ENCODE measurements around the gene DGKE.

DGKE gene

DNA sequence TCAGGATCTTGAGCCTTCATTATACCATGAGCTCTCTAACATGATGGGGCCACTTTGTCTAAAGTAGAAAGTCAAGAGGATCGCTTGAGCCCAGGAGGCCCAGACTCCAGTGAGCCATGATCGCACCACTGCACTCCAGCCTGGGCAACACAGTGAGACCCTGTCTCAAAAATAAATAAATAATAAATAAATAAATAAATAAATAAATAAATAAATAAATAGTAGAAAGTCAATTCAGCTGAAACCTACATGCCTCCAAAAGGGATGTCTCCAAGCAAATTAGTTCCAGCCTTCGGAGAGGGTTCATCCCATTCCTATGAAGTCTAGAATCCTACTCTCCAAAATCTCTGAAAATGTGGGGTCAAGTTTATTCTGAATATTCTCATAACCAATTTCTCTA is 26.2 kb upstream of the DGKE start:
- TF ChIP-seq, protein P1, sequence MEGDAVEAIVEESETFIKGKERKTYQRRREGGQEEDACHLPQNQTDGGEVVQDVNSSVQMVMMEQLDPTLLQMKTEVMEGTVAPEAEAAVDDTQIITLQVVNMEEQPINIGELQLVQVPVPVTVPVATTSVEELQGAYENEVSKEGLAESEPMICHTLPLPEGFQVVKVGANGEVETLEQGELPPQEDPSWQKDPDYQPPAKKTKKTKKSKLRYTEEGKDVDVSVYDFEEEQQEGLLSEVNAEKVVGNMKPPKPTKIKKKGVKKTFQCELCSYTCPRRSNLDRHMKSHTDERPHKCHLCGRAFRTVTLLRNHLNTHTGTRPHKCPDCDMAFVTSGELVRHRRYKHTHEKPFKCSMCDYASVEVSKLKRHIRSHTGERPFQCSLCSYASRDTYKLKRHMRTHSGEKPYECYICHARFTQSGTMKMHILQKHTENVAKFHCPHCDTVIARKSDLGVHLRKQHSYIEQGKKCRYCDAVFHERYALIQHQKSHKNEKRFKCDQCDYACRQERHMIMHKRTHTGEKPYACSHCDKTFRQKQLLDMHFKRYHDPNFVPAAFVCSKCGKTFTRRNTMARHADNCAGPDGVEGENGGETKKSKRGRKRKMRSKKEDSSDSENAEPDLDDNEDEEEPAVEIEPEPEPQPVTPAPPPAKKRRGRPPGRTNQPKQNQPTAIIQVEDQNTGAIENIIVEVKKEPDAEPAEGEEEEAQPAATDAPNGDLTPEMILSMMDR (IDR thresholded peaks at IDR 0.05), result no peak

DNA sequence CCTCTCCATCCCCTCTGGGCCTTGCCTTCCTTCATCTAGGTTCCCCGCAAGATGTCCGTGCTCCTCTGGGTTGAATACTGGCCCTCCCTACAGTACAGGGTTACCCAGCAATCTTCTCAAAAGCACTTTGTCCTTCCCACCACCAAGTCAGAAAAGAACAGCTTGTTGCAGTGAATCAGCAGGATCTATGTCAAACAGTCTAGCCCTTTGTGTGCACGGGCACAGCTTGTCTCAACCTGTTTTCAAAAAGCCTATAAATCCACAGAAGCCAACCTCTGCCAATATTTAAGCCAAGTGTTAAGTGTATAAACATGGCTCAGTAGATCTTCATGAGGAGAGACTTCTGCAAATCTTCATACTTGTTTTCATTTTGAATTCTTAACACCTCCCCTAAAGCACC is 25.4 kb upstream of the DGKE start:
- TF ChIP-seq, protein P1 (IDR thresholded peaks at IDR 0.05), result no peak

DNA sequence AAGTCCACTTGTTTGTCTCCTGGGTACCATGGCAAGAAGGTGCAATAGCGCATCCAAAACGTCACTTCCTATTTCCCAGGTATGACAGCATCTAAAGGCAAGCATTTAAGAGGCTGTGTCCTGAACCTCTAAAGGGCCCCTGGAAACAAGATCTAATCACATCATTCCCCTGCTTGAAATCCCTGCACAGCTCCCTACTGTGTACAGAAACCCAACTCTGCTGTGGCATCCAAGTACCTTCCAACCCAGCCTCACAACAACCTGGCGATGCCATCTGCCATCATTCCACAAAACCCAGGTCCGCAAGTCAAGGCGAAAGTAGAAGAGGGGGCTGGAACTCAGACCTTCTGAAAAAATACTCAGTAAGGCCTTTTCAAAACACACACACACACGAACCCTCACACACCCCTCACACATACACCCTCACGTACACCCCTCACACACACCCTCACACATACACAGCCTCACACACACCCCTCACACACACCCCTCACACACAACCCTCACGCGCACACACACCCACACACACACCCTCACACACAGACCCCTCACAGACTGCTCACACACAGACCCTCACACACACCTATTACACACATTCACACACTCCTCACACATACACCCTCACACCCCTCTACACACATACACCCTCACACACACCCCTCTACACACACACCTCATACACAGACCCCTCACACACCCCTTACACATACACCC is 24.7 kb upstream of the DGKE start:
- TF ChIP-seq, protein P1 (IDR thresholded peaks at IDR 0.05), result no peak

DNA sequence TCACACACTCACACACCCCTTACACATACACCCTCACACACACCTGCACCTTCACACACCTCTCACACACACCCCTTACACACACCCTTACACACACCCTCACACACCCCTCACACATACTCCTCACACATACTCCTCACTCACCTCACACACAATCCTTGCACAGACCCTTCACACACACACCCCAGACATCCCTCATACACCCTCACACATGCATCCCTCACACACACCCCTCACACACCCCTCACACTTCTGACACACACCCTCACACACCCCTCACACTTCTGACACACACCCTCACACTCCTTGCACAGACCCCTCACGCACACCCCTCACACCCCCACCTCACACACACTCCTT is 24.2 kb upstream of the DGKE start:
- TF ChIP-seq, protein P1 (IDR thresholded peaks at IDR 0.05), result no peak

DNA sequence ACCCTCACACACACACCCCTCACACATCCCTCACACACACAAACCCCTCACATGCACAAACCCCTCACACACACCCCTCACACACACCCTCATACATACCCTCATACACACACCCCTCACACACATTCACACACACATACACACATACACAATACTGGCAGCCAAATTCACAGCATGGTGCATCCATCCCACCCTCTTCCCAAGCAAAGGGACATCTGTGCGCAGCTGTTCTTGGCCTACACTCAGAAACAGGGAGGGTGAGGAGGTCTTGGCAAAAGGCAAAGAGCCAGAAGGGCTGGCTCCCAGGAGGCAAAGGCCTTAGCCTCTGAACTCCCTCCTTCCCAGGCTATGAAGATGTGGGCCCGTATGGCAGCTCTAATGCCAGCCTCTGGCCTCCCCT is 23.6 kb upstream of the DGKE start:
- TF ChIP-seq, protein P1 (IDR thresholded peaks at IDR 0.05), result no peak

DNA sequence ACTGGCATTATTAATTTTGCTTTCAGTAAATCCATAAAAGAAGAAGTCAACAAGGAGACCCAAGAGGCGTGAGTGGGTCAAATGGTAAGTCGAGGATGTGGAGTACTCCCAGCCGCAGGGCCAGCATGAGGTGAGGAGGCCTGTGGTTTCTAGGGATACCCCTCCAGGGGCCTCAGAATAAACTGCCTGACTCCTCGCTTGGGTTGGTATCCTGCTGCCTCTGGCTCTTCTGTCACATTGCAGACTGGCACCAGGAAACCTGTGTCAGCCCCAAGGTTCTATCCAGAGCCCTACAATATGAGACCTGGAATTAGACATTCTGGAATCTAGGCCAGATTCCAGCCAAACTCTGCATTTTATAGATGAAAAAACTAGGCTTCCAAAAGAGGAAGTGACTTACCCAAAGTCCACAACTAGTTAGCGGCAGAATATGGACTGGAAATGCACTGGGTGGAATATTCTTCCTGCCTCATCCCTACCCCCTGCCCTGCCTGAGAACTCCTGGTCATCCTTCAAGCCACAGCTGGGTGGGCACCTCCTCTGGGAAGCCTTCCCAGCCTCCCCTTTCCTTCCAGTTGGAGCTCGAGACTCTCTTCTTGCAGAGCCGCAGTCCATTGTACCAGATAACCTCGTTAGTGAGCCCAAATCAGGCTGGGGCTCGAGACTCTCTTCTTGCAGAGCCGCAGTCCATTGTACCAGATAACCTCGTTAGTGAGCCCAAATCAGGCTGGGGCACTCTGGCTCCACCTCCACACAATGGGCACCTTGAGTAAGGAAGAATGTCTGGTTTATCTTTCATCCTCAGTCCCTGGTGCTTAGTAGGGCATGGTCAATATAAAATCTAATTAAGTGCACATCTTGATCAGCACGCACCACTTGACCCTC is 22.8 kb upstream of the DGKE start:
- TF ChIP-seq, protein P1 (IDR thresholded peaks at IDR 0.05), result no peak

DNA sequence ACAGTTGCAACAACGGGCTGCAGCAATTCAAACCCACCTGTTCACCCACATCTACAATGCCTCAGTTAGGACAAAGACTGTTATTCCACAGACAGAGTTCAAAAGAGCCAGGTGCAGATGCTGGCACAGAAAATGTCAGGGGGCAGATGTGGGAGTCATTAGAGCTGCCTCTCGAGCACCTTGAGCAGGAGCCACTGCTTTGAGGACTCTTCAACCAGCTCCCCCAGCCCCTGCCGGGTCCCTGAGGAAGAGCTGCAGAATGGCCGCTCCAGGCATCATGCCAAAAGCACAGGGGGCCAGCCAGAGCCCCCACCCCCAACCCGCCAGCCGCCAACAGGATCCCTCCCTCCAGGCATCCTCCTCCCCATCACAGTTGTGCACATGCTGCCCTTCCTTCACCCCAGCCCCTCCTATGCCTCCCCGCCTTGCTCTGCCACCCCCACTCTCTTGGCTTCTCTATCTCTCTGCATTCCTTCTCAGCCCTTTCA is 21.0 kb upstream of the DGKE start:
- TF ChIP-seq, protein P1 (IDR thresholded peaks at IDR 0.05), result no peak
